K562 (cell line): ENCODE measurements around the gene GAK. TPM values are rescaled to one million over a fixed set of nuclear protein-coding genes. Genes with fewer than 3 reads are reported as not detected.

Source experiments
- ATAC-seq: fragments of 200-7000 bp; cut with Tn5 transposase; 3 replicates; pipeline ENCODE4 v1.9.1; 2020; ENCODE audit warnings: moderate library complexity
- BruUV-seq: library from RNA; stranded (reverse); fragments of 400-500 nt; replicated peaks from 2 replicates; lab custom pipeline; 2021; lab: Mats Ljungman, UMichigan
- CTCF ChIA-PET: fragments of 300-600 bp; formaldehyde crosslinking; extraction: SDS; loops from one replicate; lab custom pipeline; 2021; ENCODE audit warnings: low intra/inter-chr PET ratio; lab: Yijun Ruan, JAX
- POLR2A ChIA-PET: fragments of 300-600, 350-650 bp; sonication (Branson Sonifier 250); formaldehyde crosslinking; extraction: SDS; loops from one replicate; lab custom pipeline; 2021; ENCODE audit warnings: antibody characterized with exemption, inconsistent platforms; lab: Yijun Ruan, JAX
- DNase-seq, 4 experiments: peaks; one replicate each; pipeline versions ENCODE4 v3.0.0 to v3.0.0-alpha.2; 2011 to 2018; ENCODE audit warnings: low spot score in 3 of 4, mixed read lengths in 3 of 4; ENCODE audit errors: extremely low read depth in 1 of 4
- FAIRE-seq: peaks from 2 replicates; lab custom pipeline; 2011; peaks lifted over from hg19 to GRCh38; lab: Jason Lieb, UNC
- H2AFZ ChIP-seq: 2 replicates; pipeline ENCODE4 v1.6.0; 2011; ENCODE audit warnings: low read depth, low read length, control low read depth, inconsistent platforms
- H3K27ac ChIP-seq: fragments of 200-600 bp; 3 replicates; pipeline ENCODE4 v1.8.0; 2011; ENCODE audit warnings: low read depth, mild to moderate bottlenecking, control low read depth, inconsistent platforms, low read length, moderate library complexity, mixed read lengths; ENCODE audit errors: extremely low read depth
- H3K27me3 ChIP-seq, 2 experiments: fragments of 300-600 bp in 1 of 2; 2 replicates in 1 of 2; 3 replicates in 1 of 2; pipeline versions ENCODE4 v1.6.0 to v1.8.0; 2011; ENCODE audit warnings: inconsistent platforms in 2 of 2, low read length in 2 of 2, mild to moderate bottlenecking in 1 of 2, mixed read lengths in 1 of 2, moderate library complexity in 1 of 2; ENCODE audit not compliant: control insufficient read depth in 2 of 2, insufficient read depth in 2 of 2
- H3K36me3 ChIP-seq: fragments of 300-600 bp; 3 replicates; pipeline ENCODE4 v1.8.0; 2011; ENCODE audit warnings: mild to moderate bottlenecking, low read length, inconsistent platforms; ENCODE audit not compliant: control insufficient read depth, insufficient read depth
- H3K4me1 ChIP-seq, 2 experiments: fragments of 200-600 bp in 1 of 2; replicated peaks in 1 of 2; 2 replicates in 1 of 2; 3 replicates in 1 of 2; pipeline versions ENCODE4 v1.5.1 to v1.8.0; 2011; ENCODE audit warnings: inconsistent platforms in 2 of 2, low read length in 2 of 2, mild to moderate bottlenecking in 1 of 2, mixed read lengths in 1 of 2, moderate library complexity in 1 of 2; ENCODE audit not compliant: control insufficient read depth in 2 of 2, insufficient read depth in 2 of 2
- H3K4me2 ChIP-seq: 2 replicates; pipeline ENCODE4 v1.6.1; 2011; ENCODE audit warnings: low read length, control low read depth, inconsistent platforms, mixed read lengths; ENCODE audit not compliant: insufficient read depth
- H3K4me3 ChIP-seq: fragments of 200-600 bp; sonication (generic), shearing (Covaris generic); 2 replicates; pipeline ENCODE4 v1.5.1; 2016; ENCODE audit warnings: control low read depth, inconsistent platforms
- H3K79me2 ChIP-seq: fragments of 200-600 bp; 3 replicates; pipeline ENCODE4 v1.8.0; 2011; ENCODE audit warnings: low read length, inconsistent platforms; ENCODE audit not compliant: control insufficient read depth, insufficient read depth
- H3K9ac ChIP-seq, 2 experiments: 2 replicates each; pipeline versions ENCODE4 v1.6.0 to v1.6.1; 2011; ENCODE audit warnings: low read depth in 2 of 2, low read length in 2 of 2, control low read depth in 1 of 2, inconsistent platforms in 1 of 2, mild to moderate bottlenecking in 1 of 2, mixed read lengths in 1 of 2; ENCODE audit not compliant: insufficient read depth in 1 of 2
- H3K9me1 ChIP-seq: one replicate; pipeline ENCODE4 v1.6.0; 2011; ENCODE audit warnings: inconsistent platforms, mild to moderate bottlenecking, low read length, moderate library complexity; ENCODE audit not compliant: control insufficient read depth, insufficient read depth
- H3K9me3 ChIP-seq: replicated peaks from 2 replicates; pipeline ENCODE4 v1.5.1; 2011; ENCODE audit warnings: low read depth, low read length, inconsistent platforms; ENCODE audit not compliant: control insufficient read depth, insufficient read depth
- H4K20me1 ChIP-seq: replicated peaks from 2 replicates; pipeline ENCODE4 v1.6.1; 2011; ENCODE audit warnings: low read length, inconsistent platforms, mixed read lengths; ENCODE audit not compliant: control insufficient read depth, insufficient read depth
- DACH1 ChIP-seq: fragments of 450-650 bp; IDR thresholded peaks from 2 replicates; pipeline ENCODE4 v1.6.1; 2018; ENCODE audit not compliant: partially characterized antibody
- GTF2E2 ChIP-seq: fragments of 200-800 bp; sonication (Bioruptor generic); IDR thresholded peaks from 2 replicates; pipeline ENCODE4 v1.6.1; 2016; ENCODE audit warnings: missing genetic modification characterization, missing compliant biosample characterization
- NCOA2 ChIP-seq, 2 experiments: fragments of 450-650 bp; IDR thresholded peaks; 2 replicates each; pipeline ENCODE4 v1.6.1; 2018; ENCODE audit warnings: mild to moderate bottlenecking in 2 of 2, moderate library complexity in 1 of 2; ENCODE audit not compliant: partially characterized antibody in 2 of 2
- POLR2G ChIP-seq: fragments of 200-400 bp; formaldehyde crosslinking; IDR thresholded peaks from 2 replicates; pipeline ENCODE4 v1.6.1; 2017; ENCODE audit warnings: low read depth, mild to moderate bottlenecking, antibody characterized with exemption, low read length, moderate library complexity
- WGBS: fragments of 100-300 bp; shearing (Covaris generic); methylation state at CpG from one replicate; pipeline ENCODE4 v1.1.6; 2016; ENCODE audit warnings: low coverage, mixed read lengths; ENCODE audit not compliant: insufficient coverage; ENCODE audit errors: missing lambda C conversion rate; 5-methylcytosine and 5-hydroxymethylcytosine counted together
- in situ Hi-C: fragments of 300-500 bp; cut with MboI; formaldehyde crosslinking; loops from 4 replicates; pipeline ENCODE4 v1.15.0; 2018; ENCODE audit warnings: inconsistent platforms, mixed read lengths
- intact Hi-C: fragments of 100-400 bp; cut with micrococcal nuclease; formaldehyde crosslinking; loops from 2 replicates; pipeline ENCODE4 v1.14.2; 2022
- polyA plus RNA-seq, 8 experiments: library from polyadenylated mRNA; depleted of rRNA in 4 of 8; stranded (reverse) in 5 of 8; unstranded in 3 of 8; fragments of >200 nt; fragmentation: Nextera tagmentation in 2 of 8; fragmentation: Illumina TruSeq in 1 of 8; extraction: Ambion mirVana in 2 of 8; extraction: Trizol in 1 of 8; gene quantifications; 2 replicates each; pipeline versions ENCODE4 v1.2.1 to v1.2.3, GENCODE V29; 2011 to 2014; ENCODE audit warnings: inconsistent platforms in 1 of 8, missing spikeins in 1 of 8
- total RNA-seq, 7 experiments: library from RNA; depleted of rRNA in 6 of 7; stranded (reverse); fragments of >200 nt in 6 of 7; fragmentation: Illumina TruSeq in 2 of 7; extraction: Trizol in 2 of 7; gene quantifications; 2 replicates each; pipeline versions ENCODE4 v1.2.1 to v1.2.3, GENCODE V29; 2011 to 2021; ENCODE audit warnings: low replicate concordance in 1 of 7
- TF ChIP-seq, protein P1 (sequence below): sonication (generic); formaldehyde crosslinking; IDR thresholded peaks from 2 replicates; pipeline ENCODE4 v1.8.1; 2023; ENCODE audit warnings: mild to moderate bottlenecking, missing genetic modification reagents

The GAK gene
- total and polyA plus RNA-seq, 9 of the 15 experiments (the other 6 are each of a cell fraction or from before 2014, with no cell fraction given) = 1.3 to 102 (median 16.2) TPM

DNA sequence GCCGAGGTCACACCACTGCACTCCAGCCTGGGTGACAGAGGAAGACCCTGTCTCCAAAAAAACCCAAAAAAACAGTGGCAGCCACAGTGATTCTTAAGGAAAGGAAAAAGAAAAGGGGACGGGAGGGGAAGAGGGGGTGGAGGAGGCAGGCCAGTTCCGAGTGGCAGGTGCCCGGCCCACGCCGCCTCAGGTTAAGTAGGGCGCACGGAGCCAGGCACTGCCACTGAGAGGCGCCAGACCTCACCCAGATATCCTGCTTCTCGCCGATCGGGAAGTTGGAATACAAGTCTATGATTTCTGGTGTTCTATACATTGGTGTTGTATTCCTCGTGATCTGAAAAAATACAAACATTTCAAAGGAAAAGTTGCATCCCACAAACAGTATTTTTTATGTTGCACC, 35.9 kb downstream of the GAK start (continued):
- TF ChIP-seq, protein P1, sequence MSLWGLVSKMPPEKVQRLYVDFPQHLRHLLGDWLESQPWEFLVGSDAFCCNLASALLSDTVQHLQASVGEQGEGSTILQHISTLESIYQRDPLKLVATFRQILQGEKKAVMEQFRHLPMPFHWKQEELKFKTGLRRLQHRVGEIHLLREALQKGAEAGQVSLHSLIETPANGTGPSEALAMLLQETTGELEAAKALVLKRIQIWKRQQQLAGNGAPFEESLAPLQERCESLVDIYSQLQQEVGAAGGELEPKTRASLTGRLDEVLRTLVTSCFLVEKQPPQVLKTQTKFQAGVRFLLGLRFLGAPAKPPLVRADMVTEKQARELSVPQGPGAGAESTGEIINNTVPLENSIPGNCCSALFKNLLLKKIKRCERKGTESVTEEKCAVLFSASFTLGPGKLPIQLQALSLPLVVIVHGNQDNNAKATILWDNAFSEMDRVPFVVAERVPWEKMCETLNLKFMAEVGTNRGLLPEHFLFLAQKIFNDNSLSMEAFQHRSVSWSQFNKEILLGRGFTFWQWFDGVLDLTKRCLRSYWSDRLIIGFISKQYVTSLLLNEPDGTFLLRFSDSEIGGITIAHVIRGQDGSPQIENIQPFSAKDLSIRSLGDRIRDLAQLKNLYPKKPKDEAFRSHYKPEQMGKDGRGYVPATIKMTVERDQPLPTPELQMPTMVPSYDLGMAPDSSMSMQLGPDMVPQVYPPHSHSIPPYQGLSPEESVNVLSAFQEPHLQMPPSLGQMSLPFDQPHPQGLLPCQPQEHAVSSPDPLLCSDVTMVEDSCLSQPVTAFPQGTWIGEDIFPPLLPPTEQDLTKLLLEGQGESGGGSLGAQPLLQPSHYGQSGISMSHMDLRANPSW (CRISPR knock-in tag) = no peak
- no peak for TF ChIP-seq DACH1

DNA sequence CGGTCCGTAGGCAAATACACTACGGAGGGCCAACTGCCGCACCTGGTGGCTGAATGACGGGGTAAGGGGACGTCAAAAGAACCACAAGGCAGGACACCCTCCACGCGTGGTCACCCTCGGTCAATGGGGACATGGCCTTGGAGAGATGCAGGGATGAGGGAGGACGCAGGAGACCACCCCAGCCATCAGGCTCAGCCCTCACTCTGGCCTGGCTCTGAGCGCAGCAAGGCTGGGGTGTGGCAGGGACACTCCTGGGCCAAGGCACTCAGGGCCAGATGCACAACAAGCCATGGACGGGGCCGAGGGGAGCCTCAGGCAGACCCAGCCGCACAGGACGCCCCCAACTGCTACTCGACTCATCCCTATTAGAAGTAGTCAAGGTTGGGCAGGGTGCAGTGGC, 36.5 kb downstream of the GAK start:
- Histone ChIP-seq H3K4me2 (no peak overlapping the region), H3K9me3 (no peaks in the 10 kb centered on the region), H3K27ac (no peak overlapping the region), H3K4me3 (no peak overlapping the region), H3K27me3 (no peaks in the 10 kb centered on the region)
- FAIRE-seq = no peak
- ATAC-seq = no peak
- TF ChIP-seq GTF2E2 (no peak), NCOA2 (IDR thresholded peaks at IDR 0.05; ENCODE audit: partially characterized antibody in 2 of 2) (no peak), POLR2G (0 out of 2 replicates have a peak, but pooled peaks have one; percentile 14)
- TF ChIP-seq, all 486 proteins: peak for 1
- CTCF ChIA-PET = no interaction called here
- in situ Hi-C loops (no loop called here), intact Hi-C loops (no loop called here)
- Histone ChIP-seq H4K20me1 (no peaks in the 10 kb centered on the region; the same call in 1 of the 2 replicates), H3K9ac (peak overlapping the region in 1 of 2 experiments; percentile 45; a peak in 1 of 4 replicates), H3K36me3 (peaks cover 72% of the 10 kb centered on the region; the same call in 1 of the 3 replicates), H3K4me1 (peaks cover 0 to 36% of the 10 kb centered on the region in 2 experiments; a peak in 2 of 5 replicates), H3K79me2 (no peaks in the 10 kb centered on the region), H2AFZ (no peak overlapping the region), H3K9me1 (no peaks in the 10 kb centered on the region)
- 97% methylated on average over 13 of the region's 16 CpGs for WGBS
- BruUV-seq = no TSS peak
- DNase-seq = no peak
- POLR2A ChIA-PET = no interaction called here
